ENCODE results near the gene TAT. TPM values are rescaled to one million over a fixed set of nuclear protein-coding genes. Genes with fewer than 3 reads are reported as not detected.

TAT gene
- total and polyA plus RNA-seq, 2 donors from 2014 or later: not detected

- no peak for DNase-seq
- Histone ChIP-seq H3K4me3 (ENCODE audit: low read length in 3 of 3) (no peak overlapping the region), H3K4me1 (ENCODE audit: control insufficient read depth in 2 of 3, insufficient read depth in 2 of 3, low read depth in 1 of 3, low read length in 3 of 3) (no peaks in the 10 kb centered on the region), H3K27ac (ENCODE audit: low read depth in 2 of 2, low read length in 2 of 2) (no peak overlapping the region), H3K9me3 (ENCODE audit: control insufficient read depth in 2 of 3, insufficient read depth in 1 of 3, low read length in 3 of 3) (no peaks in the 10 kb centered on the region), H3K36me3 (ENCODE audit: control insufficient read depth in 2 of 3, insufficient read depth in 3 of 3, low read length in 3 of 3) (no peaks in the 10 kb centered on the region), H3K27me3 (ENCODE audit: control insufficient read depth, insufficient read depth, low read length) (no peaks in the 10 kb centered on the region), H3K9ac (ENCODE audit: low read length in 3 of 3) (no peak overlapping the region)
- intact Hi-C loops (cut with DNase I): no loop called here
- TF ChIP-seq CTCF (IDR thresholded peaks at IDR 0.05; ENCODE audit: borderline replicate concordance, extremely low read depth, insufficient read depth): no peak
- FAIRE-seq: no peak
Measured at GRCh38 chr16:71555230-71555891, 21.5 kb downstream of the TAT start.

GRCh38 chr16:71552698-71553503 lies 24.0 kb downstream of the TAT start:
- no peaks in the 10 kb centered on the region for H3K27me3 ChIP-seq (ENCODE audit: control insufficient read depth, insufficient read depth, low read length)
- H3K27ac ChIP-seq (ENCODE audit: low read depth in 2 of 2, low read length in 2 of 2): no peak overlapping the region
- H3K4me1 ChIP-seq (ENCODE audit: control insufficient read depth in 2 of 3, insufficient read depth in 2 of 3, low read depth in 1 of 3, low read length in 3 of 3): no peaks in the 10 kb centered on the region
- no peaks in the 10 kb centered on the region for H3K9me3 ChIP-seq (ENCODE audit: control insufficient read depth in 2 of 3, insufficient read depth in 1 of 3, low read length in 3 of 3)
- intact Hi-C loops (cut with DNase I): no loop called here
- no peak overlapping the region for H3K9ac ChIP-seq (ENCODE audit: low read length in 3 of 3)
- no peaks in the 10 kb centered on the region for H3K36me3 ChIP-seq (ENCODE audit: control insufficient read depth in 2 of 3, insufficient read depth in 3 of 3, low read length in 3 of 3)
- TF ChIP-seq CTCF (IDR thresholded peaks at IDR 0.05; ENCODE audit: borderline replicate concordance, extremely low read depth, insufficient read depth): no peak
- DNase-seq (no peak), FAIRE-seq (no peak)
- no peak overlapping the region for H3K4me3 ChIP-seq (ENCODE audit: low read length in 3 of 3)

DNA sequence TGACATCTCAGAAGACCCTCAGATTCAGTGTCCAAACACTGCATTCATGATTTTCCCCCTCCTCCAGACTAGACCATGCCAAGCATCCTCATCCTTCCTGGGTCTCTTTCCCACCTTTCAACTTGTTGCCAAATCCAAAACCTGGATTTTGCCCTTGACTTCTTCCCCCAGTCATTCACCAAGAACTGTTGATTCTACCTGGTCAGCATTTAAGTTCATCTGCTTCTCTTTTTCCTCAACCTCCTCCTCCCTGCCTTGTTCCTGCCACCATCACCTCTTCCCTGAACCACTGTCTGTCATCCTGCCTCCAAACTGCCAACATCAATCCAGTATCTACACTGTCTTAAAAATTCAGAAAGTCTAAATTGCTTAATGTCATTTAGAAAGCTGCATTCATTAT lies 29.7 kb downstream of the TAT start:
- Histone ChIP-seq H3K9me3 (ENCODE audit: control insufficient read depth in 2 of 3, insufficient read depth in 1 of 3, low read length in 3 of 3) (no peaks in the 10 kb centered on the region), H3K4me3 (ENCODE audit: low read length in 3 of 3) (no peak overlapping the region), H3K9ac (ENCODE audit: low read length in 3 of 3) (no peak overlapping the region), H3K36me3 (ENCODE audit: control insufficient read depth in 2 of 3, insufficient read depth in 3 of 3, low read length in 3 of 3) (no peaks in the 10 kb centered on the region), H3K27ac (ENCODE audit: low read depth in 2 of 2, low read length in 2 of 2) (no peak overlapping the region), H3K4me1 (ENCODE audit: control insufficient read depth in 2 of 3, insufficient read depth in 2 of 3, low read depth in 1 of 3, low read length in 3 of 3) (no peaks in the 10 kb centered on the region), H3K27me3 (ENCODE audit: control insufficient read depth, insufficient read depth, low read length) (no peaks in the 10 kb centered on the region)
- DNase-seq (no peak), FAIRE-seq (no peak)
- intact Hi-C loops (cut with DNase I): no loop called here
- TF ChIP-seq CTCF (IDR thresholded peaks at IDR 0.05; ENCODE audit: borderline replicate concordance, extremely low read depth, insufficient read depth): no peak

Measured in kidney (tissue), 14 donors.